Measurements from ENCODE around the gene DIAPH2.

- no peak for TF ChIP-seq POLR2A (IDR thresholded peaks at IDR 0.05)
- TF ChIP-seq CTCF (IDR thresholded peaks at IDR 0.05) = no peak
Observed at GRCh38 chrX:96835660-96836289, 151.1 kb downstream of the DIAPH2 start.
